Type B pancreatic cell (in vitro differentiated cells): ENCODE results near the gene SMIM12. TPM values are rescaled to one million over a fixed set of nuclear protein-coding genes. Genes with fewer than 3 reads are reported as not detected.

Experiments
- DNase-seq: peaks from one replicate; pipeline ENCODE4 v3.0.0; 2021; ENCODE audit warnings: mixed read lengths; ENCODE audit not compliant: unreplicated experiment; ENCODE audit errors: extremely low spot score
- H3K27ac Mint-ChIP-seq: 2 replicates; pipeline ENCODE4 v1.8.0; 2021; ENCODE audit warnings: mild to moderate bottlenecking, mixed read lengths
- H3K27me3 Mint-ChIP-seq: 2 replicates; pipeline ENCODE4 v1.8.0; 2021; ENCODE audit warnings: mixed read lengths
- H3K36me3 Mint-ChIP-seq: 2 replicates; pipeline ENCODE4 v1.8.0; 2021; ENCODE audit warnings: mixed read lengths
- H3K4me1 Mint-ChIP-seq: one replicate; pipeline ENCODE4 v1.8.0; 2021; ENCODE audit warnings: mixed read lengths; ENCODE audit not compliant: unreplicated experiment
- H3K4me3 Mint-ChIP-seq: 2 replicates; pipeline ENCODE4 v1.8.0; 2021; ENCODE audit warnings: mild to moderate bottlenecking, mixed read lengths
- H3K9me3 Mint-ChIP-seq: 2 replicates; pipeline ENCODE4 v1.8.0; 2021; ENCODE audit warnings: mixed read lengths
- total RNA-seq: library from RNA; stranded (reverse); gene quantifications from 2 replicates; pipeline ENCODE4 v1.2.1, GENCODE V29; 2021; ENCODE audit warnings: low replicate concordance
- TF ChIP-seq, protein P1 (sequence below): fragments of 200-600 bp; sonication (generic); conservative IDR thresholded peaks from 2 replicates; pipeline ENCODE4 v1.5.0; 2021; ENCODE audit warnings: antibody characterized with exemption, mild to moderate bottlenecking

SMIM12 gene
- total RNA-seq, 1 donor from 2014 or later = 39.0 TPM

DNA sequence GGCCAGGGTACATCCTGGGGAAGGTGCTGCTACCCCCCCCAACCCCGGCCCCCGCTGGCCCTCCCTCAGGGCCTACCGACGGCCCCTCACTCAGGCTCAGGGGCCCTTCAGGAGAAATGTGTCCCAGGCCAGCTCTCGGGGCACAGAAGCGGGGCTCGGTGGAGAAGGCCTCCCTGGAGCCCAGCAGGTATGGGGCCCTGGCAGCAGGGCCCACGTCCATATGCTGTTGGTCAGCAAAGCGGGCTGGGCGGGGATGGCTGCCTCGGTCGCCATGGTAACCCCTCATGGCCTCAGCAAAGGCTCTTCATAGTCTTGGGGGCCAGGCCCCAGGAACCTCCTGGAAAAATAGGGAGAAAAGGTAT is 45.5 kb upstream of the SMIM12 start:
- Mint-ChIP-seq H3K4me3 (no peak overlapping the region), H3K27ac (no peak overlapping the region), H3K4me1 (no peaks in the 10 kb centered on the region), H3K27me3 (peaks cover 53% of the 10 kb centered on the region), H3K36me3 (no peaks in the 10 kb centered on the region), H3K9me3 (no peaks in the 10 kb centered on the region)
- DNase-seq = no peak
- TF ChIP-seq, protein P1, sequence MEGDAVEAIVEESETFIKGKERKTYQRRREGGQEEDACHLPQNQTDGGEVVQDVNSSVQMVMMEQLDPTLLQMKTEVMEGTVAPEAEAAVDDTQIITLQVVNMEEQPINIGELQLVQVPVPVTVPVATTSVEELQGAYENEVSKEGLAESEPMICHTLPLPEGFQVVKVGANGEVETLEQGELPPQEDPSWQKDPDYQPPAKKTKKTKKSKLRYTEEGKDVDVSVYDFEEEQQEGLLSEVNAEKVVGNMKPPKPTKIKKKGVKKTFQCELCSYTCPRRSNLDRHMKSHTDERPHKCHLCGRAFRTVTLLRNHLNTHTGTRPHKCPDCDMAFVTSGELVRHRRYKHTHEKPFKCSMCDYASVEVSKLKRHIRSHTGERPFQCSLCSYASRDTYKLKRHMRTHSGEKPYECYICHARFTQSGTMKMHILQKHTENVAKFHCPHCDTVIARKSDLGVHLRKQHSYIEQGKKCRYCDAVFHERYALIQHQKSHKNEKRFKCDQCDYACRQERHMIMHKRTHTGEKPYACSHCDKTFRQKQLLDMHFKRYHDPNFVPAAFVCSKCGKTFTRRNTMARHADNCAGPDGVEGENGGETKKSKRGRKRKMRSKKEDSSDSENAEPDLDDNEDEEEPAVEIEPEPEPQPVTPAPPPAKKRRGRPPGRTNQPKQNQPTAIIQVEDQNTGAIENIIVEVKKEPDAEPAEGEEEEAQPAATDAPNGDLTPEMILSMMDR = no peak

DNA sequence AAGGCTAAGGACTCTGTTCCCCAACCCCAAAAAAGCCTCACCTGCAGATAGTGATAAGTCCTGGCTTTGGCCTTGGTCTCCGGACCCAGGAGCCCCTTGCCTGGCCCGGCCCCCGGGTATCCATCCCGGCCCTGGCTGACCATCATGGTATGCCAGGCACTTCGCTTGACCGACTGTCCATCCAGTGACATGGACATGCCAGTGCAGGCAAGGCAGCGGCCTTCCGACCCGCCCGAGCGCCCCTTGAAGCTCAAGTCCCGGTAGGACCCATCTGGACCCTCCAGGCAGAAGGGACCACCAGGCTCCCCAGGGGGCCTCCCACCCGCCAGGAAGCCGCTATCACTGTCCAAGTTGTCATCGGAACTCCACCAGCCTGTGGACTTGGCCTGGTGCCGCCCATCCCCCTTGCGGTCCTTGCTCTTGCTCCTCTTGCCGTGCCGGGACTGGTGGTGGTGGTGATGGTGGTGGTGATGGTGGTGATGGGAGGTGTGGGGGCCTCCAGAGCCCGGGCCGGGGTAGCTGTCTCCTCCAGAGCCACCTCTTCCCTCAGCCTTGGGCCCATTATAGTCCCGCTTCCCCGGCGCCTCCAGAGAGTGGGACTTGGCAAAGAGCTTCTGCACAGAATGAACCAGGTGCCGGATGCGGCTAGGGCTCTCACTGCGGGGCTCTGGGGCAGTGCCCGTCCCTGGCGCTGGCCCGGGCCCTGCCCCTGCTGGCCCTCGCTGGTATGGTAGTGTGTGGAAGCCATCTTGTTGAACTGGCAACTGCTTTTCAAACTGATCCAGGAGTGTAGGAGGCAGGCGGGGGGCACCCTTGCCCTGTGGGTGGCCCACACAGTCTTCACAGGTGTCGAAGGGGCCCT is 44.9 kb upstream of the SMIM12 start:
- H3K4me3 Mint-ChIP-seq = no peak overlapping the region
- no peaks in the 10 kb centered on the region for H3K9me3 Mint-ChIP-seq
- no peak for DNase-seq
- H3K27me3 Mint-ChIP-seq = peaks cover 52% of the 10 kb centered on the region
- H3K4me1 Mint-ChIP-seq = no peaks in the 10 kb centered on the region
- no peaks in the 10 kb centered on the region for H3K36me3 Mint-ChIP-seq
- no peak overlapping the region for H3K27ac Mint-ChIP-seq
- TF ChIP-seq, protein P1 = no peak

DNA sequence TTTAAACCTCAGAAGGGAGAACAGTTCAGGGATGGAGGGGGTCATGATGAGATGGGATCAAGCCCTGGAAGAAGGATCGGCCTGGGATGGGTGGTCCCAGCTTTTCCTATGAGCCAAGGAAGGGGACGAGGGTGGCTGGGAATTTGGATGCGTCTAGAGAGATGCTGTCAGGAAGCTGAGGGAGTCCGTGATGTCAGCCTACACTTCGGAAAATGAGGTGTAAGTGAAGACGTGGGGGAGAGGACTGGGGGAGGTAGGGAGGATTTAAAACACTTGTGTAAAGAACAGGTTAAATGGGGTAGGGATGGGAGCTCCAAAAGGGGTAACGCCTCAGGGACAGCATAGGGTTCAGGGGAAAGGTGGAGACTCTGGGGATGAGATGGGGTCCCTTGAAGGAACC is 42.4 kb upstream of the SMIM12 start:
- Mint-ChIP-seq H3K27ac (no peak overlapping the region), H3K4me1 (peaks cover 5% of the 10 kb centered on the region), H3K9me3 (no peaks in the 10 kb centered on the region), H3K36me3 (no peaks in the 10 kb centered on the region), H3K4me3 (no peak overlapping the region), H3K27me3 (peaks cover 50% of the 10 kb centered on the region)
- no peak for DNase-seq
- TF ChIP-seq, protein P1 = no peak

DNA sequence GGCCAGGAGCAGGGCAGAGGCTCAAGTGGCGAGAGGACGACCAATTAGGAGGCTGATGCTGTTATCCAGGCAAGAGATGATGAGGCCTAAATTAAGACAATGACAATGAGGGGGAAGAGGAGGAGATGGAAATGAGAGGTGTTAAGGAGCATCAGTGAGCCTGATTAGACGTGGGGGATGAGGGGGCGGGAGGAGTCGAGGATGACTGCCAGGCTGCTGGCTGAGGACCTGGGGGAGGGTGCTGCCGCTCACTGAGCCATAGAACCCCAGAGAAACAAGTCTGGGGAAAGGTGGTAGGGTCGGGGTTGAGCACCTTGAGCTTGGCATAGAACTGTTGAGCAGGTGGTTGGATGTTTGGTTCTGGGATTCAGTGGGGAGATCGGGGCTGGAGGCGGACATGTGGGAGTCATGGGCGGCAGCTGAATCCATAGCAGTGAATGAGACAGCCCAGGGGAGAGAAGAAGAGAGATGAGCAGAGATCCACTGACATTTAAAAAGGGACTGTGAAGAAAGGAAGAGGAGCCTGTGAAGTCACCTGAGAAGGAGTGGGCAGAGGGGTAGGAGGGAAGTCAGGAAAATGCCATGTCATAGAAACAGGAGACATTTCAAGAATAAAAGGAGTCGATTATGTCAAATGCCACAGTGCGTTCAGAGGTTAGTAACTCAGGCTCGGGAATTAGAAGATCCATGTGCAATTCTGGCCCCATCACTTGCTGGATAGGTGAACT is 41.4 kb upstream of the SMIM12 start:
- H3K36me3 Mint-ChIP-seq = no peaks in the 10 kb centered on the region
- no peaks in the 10 kb centered on the region for H3K9me3 Mint-ChIP-seq
- H3K27ac Mint-ChIP-seq = no peak overlapping the region
- TF ChIP-seq, protein P1 = no peak
- no peak for DNase-seq
- peaks cover 5% of the 10 kb centered on the region for H3K4me1 Mint-ChIP-seq
- peaks cover 50% of the 10 kb centered on the region for H3K27me3 Mint-ChIP-seq
- no peak overlapping the region for H3K4me3 Mint-ChIP-seq

DNA sequence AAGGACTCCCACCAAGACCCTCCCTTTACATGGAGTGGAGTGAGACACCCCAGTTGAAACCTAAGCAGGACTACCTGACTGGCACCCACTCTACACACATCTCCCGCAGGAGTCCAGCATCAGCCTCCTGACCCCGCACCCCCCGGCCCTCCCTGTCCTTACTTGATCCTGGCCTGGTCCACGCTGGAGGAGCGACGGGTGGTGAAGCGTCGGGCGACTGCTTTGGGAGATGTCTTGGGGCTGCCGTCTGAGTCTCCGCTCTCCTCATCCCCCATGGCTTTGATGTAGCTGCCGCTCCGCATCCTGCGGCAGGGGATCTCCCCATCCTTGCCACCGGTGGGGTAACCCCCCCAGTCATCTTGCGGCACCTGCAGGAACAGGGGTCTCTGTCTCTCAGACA is 40.4 kb upstream of the SMIM12 start:
- Mint-ChIP-seq H3K4me3 (no peak overlapping the region), H3K4me1 (peaks cover 5% of the 10 kb centered on the region), H3K36me3 (no peaks in the 10 kb centered on the region), H3K9me3 (no peaks in the 10 kb centered on the region), H3K27ac (no peak overlapping the region), H3K27me3 (peaks cover 50% of the 10 kb centered on the region)
- TF ChIP-seq, protein P1 = no peak
- no peak for DNase-seq
